GM18909 (cell line): ENCODE measurements around the gene AGBL1.

Experiments
- ATAC-seq: cut with Tn5 transposase; IDR thresholded peaks from one replicate; pipeline ENCODE4 v1.9.1; 2021; ENCODE audit warnings: mild to moderate bottlenecking; ENCODE audit not compliant: unreplicated experiment, poor library complexity

AGBL1 gene

DNA sequence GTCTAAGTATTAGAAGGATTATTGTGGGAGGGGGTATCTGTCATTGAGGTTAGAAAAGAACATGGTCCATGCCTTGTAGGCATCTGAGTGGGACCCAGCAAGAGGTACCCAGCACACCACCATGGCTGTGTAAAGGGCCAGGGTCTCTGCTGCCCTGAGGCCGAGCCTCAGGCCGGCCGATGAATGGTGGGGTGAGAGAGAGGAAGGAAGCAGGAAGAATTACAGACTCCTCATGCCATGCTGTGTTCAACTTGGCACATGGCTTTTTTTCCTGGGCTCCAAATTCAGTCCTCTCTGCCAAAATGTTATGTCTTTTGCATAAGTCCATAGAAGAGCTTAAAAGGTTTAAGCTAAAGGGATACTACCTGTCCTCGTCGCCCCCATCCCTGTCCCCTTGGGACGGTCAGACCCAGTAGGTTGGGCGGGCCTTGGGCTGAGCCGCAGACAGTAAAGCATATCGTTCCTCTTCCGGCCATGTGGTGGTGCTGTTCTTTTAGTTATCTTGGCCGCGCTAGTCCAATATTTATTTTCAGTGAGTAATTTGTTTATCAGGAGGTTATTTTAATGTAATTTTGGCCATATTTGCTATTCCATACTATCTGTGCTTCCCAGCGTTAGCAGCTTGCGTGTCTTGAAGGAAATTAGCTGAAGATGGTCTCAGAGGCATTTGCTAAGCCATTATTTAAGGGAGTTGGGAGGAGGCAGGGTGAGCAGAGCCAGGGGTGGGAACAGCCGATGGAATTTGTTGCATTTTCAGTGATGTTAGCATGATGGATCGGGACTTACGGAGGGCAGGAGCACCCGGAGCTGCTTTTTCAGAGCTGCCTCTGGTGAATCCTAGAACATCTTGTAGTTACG is 152.4 kb downstream of the AGBL1 start:
- peak; percentile 71 for ATAC-seq

DNA sequence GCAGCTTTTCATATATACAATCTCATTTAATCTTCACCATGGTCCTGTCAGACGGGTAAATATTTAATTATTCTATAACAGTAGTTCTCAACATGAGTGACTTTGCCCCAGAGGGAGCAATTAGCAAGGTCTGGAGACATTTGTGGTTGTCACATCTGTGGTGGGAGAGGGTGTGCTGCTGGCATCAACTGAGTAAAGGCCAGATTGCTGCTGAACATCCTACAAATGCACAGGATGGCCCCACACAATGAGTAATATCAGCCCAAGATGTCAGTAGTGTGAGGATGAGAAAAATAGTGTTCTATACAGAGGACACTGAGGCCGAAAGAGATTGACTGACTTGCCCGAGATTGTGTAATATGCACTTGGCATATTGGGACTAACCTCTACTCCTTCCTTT is 156.0 kb downstream of the AGBL1 start:
- ATAC-seq = no peak

DNA sequence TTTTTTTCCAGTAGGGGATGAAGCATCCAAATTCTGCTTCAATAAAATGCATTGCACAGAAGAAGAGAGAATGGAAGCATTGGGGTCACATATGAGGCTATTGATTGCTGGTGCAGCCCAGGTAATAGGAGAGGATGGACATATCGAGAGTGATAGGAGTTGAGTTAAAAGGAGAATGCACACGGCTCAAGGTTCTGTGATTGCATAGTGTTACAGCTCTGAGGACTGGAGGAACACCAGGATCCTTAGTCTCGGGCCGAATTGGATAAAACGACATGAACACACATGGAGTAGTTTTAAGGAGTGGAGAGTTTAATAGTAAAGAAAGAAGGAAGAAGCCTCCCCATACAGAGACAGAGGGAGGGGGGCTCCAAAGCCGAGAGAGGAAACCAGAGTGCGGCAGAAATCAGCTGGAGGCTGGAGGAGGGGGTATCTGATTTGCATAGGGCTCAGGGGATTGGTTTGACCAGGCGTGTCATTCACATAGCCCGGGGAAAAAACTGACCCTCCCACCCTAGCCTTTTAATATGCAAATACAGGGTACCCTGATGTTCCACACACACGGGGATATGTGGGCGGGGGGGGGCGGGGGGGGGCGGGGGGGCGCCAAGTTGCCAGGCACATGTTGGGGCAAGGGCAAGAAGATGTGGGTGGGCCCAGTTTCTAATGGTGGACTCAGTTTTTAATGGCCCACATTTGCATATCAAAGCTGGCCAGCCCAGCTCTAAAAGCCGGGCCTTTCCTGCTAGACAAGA is 156.9 kb downstream of the AGBL1 start:
- no peak for ATAC-seq

DNA sequence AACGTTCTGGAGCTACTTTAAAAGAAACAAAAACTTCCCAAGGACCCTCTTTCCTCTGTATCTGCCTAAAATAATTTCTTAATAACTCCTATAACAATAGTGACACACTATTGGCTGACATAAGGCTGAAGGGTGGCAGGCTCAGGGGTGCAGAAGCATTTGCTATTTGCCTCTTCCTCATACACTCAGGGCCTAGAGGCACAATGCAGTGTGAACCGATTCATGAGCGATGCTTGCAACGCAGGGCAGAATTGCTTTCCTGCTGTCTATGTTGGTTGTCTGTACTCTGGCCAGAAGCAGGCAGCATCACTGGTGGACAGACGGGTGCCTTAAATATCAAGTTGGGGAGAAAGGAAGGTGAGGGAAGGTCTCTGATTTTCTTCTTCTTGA is 157.4 kb downstream of the AGBL1 start:
- ATAC-seq = no peak

DNA sequence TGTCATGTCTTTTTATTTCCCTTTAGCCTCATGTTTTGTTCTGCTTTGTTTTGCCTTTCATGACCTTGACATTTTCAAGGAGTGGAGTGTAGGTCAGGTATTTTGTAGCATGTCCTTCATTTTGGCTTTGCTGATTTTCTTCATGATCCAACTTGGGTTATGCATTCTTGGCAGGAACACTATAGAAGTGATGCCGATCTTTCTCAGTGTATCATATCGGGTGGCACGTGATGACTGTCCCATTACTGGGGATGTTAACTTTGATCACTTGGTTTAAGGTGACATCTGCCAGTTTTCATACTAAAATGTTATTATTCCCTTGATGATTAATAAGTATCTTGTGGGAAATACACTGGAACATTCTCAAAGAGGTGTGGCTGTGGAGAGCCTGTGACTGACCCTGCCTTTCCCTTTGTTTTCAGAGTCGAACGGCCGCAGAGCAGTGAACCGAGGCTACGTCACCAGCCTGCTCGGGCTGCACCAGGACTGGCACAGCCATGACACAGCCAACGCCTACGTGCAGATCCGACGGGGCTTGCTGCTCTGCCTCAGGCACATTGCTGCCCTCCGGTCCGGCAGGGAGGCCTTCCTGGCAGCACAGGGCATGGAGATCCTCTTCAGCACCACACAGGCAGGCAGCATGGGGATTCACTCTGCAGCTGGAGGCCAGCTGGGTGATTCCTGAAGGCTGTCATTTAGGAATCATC is 167.7 kb downstream of the AGBL1 start:
- no peak for ATAC-seq

DNA sequence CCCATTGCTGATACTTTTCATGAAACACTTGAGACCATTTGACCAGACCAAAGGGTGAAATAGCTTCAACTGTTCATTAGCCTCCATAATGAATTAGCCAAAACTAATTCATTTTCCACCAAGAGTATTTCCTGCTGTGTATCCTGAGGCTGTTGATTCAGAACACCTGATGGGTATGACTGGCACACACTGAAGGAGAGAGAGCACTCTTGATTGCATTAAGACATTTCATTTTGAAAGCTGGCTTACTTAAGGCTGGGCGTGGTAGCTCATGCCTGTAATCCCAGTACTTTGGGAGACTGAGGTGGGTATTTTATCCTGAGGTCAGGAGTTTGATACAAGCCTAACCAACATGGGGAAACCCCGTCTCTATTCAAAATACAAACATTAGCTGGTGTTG is 175.6 kb downstream of the AGBL1 start:
- no peak for ATAC-seq

DNA sequence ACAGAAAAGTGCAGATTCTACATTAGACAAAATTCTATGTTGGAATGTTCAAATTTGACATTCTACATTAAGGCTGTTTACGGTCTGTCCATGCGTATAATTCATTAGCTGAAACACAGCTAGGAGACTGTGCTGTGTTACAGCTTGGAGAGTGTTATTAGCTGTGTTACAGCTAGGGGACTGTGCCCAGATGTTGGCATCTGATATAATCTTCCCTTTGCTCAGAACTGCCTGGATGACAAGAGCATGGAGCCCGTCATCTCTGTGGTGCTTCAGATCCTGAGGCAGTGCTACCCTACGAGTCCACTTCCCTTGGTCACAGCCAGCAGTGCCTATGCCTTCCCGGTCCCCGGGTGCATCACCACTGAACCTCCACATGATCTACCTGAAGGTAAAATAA is 177.0 kb downstream of the AGBL1 start:
- ATAC-seq = no peak

DNA sequence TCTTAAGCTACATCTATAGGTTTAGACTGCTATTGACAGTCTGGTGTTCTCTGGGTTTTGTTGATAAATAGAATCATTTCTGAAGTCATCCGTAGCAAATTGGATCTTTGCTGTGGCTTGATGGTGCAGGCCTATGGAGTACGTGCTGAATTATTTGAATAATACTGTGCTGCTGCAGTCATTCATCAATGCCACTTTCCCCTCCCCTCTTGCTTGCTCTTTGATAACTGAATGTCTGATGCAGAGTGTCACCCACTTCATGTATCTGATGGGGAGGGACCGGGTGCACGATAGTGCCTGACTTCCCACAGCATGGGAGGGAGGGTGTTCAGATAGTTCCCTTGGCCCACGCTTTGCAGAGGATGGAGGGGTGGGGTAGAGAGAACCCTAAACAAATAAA is 179.9 kb downstream of the AGBL1 start:
- ATAC-seq = no peak

DNA sequence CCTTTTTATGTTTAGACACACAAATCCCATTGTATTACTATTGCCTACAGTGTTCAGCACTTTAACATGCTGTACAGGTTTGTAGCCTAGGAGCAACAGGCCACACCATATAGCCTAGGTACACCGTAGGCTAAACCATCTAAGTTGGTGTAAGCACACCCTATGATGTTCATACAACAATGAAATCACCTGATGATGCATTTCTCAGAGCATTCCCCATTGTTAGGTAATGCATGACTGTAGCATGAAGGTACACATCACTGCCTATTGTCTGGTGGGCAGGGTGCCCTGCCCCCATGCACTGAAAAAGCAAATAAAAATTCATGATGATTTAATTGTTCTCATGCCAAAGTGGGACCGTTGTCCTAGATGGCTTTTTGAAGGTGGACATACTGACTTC is 183.6 kb downstream of the AGBL1 start:
- no peak for ATAC-seq

DNA sequence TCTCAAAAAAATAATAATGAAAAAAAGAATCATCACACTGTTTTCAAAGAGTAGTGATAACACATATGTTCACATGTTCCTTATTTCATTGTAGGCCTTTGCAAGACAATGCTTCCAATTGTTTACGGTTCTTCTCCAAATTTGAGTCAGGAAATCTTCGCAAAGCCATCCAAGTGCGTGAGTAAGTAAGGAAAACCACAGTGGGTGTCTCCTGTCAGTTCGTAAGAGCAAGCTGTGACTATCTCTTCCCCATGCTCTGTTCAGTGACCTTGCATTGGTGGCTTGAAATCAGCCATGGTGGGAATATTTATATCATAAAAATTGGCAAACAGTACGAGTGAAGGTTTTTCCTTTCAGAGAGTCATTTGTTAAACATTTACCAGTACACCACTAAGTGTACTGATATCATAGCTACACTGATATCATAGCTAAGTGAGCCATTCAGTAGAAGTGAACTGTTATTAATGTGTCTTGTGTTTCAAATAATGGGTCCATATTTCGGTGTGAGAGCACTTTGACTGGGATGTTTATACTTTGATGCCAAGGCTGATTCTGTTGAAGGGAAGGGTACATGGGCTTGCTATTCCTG is 187.3 kb downstream of the AGBL1 start:
- no peak for ATAC-seq

DNA sequence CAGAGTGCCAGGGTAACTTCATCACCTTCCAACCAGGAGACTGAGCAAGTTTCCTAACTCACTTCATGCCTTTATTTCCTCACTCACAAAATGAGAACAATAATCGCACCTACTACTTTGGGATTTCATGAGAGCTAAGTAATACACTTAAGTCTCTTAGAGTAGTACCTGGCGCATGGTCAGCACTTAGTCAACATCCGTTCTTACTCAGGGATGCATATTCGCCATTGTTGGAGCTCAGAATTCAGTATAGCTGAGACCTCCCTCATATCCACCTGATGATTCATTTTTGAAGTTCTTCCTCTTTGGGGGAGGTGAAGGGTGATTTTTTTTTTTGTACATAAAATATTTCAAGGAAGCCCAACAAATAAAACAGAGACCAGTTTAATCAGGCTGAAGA is 188.2 kb downstream of the AGBL1 start:
- no peak for ATAC-seq

DNA sequence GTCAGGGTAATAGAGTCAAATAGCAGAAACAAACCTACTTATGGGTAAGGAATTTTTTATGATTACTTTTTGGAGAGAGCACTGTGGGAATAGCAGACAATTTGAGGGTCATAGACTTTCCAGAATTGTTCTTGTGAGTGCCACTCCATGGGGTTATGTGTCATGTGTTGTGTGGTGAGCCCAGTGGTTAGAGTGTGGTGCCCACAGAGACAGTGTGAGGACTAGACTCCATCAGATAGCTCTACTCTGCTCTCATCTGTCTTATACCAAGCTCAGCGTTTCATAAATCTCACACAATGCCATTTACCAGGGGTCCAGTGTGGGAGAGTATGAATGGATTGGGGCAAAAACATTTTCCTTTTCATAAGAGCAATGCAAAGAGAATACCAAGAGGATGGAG is 188.9 kb downstream of the AGBL1 start:
- ATAC-seq = no peak

DNA sequence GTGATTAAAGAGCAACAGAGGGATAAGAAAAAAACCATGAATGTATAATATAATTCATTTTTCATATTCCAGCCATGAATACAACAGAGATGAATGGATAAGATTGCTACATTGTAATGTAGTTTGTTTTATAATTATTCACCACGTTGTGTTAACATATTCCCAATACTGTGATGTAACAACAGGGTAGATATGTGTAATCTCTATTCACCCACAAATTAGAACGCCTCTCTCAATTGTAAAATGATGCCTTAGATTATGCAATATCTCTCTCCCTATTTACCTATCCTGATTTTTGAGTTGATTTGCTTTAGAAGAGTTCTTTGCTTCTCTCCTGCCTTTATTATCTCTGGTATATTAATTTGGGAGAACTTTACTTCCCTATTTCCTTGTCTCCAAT is 193.6 kb downstream of the AGBL1 start:
- ATAC-seq = no peak

DNA sequence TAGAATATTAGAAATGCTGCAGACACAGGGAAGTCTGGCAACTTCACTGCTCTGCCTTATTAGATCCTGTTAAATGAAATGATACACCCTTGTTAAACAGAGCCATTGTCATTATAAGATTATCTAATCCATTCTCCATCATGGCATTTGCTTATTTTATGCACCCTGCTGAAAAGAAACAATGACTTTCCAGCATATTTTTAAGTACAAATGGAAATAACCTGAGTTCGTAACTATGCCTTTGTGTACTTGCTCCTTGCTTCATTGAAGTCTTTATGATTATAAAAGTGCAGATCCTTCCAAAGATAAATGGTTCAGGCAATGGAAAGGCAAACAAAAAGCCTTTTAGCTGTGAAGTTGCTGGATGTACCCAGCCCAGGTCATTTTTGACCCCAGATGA is 195.7 kb downstream of the AGBL1 start:
- no peak for ATAC-seq

DNA sequence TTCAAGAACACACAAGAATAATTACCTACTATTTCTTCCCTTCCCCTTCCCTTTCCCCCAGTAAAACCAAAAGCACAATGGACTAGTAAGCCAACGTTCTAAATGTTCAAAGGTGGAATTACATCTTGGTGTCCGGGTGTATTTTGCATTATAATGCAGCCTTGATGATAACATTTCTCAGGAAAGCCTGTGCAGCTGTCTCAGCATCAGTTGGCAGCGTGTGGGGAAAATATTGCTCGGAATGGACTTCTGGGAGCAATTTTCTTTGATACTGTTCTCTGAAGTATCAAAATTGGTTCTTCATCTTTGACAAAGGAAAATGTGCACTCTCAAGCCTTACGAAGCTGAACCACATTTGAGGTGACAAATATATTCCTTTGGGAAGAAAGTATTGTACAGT is 198.9 kb downstream of the AGBL1 start:
- ATAC-seq = no peak

DNA sequence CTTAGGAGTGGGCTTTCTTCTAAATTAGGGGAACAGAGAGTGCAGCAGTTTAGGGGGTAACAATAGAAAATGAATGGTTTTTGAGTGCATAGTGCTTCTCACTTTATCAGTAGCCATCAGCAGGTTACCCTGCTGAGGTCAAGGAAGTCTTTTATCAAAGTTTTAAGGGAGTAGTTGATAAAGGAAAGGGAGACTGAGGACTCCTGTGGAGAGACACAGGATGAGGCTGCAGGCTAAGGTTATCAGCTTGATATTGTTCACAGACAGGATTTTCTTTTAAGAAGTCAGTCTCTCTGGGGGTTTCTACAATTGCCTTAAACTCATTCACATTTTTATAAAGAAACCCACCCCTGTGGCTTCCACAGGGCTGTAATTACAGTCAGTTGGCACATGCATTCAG is 205.0 kb downstream of the AGBL1 start:
- no peak for ATAC-seq

DNA sequence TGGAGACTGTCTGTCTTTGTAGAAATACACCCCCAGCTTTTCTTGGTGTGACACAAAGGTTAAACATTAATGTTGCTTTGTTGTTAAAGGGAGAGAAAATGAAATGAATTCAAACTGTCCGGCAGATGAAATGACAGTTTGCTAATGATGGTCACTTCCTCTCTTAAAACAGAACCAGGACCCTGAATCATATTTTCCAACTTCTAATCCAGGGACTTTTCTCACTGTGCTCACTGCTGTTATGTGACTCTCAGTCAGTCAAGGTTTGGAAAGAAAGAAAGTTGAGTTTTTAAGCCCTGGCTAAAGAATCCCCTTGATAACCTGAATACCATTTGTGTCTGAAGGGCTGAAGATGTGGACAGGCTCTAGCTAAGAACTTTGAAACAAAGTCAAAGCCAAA is 215.8 kb downstream of the AGBL1 start:
- no peak for ATAC-seq

DNA sequence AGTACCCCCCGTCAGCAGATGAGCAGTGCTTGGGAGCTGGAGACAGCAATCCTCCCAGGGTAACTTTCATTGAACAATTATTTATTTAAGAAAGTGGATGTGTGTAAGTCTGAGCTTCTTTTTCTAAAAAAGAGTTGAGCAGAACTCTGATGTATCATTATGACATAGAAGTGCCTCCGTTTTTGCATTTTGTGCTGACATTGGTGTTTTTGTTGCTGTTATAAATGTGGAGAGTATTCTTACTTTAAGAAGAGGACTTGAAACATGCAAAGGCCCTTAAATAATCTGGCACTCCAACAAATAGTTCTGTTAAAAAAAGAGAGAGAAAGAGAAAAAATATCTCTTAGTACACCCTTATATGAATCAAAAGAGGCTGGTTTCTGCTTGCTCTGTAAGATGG is 217.1 kb downstream of the AGBL1 start:
- ATAC-seq = no peak

DNA sequence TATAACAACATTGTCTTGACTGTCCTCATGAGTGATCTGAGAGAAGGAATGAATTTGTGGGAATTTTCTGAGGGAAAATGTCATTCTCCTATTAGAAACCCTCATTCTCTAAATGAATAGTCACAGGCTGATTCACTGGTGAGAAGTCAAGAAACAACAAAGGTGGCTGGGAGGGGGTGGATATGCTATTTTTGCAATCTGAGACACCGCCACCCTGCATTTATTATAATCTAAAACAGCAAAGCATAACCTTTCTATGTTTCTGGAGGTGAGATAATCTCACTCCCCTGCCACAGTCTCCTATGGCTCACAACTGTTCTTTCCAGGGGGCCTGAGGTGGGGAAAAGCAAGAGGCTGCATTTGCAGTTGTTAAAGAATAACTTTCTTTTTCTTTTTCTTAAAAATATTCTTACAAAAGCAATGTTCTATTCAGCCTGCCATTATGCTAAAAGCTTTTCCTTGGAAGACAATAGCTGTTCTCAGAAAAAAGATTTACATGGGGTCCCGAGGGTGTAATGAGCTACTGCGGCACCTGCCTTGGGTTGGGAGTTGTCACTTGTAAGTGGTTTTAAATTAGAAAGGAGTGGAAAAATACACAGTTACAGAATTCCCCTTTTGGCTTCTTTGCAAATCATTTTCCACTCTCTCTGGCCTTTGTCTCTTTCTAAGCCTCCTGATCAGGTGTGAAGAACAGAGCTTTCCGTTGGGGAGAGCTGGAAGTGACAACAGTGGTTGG is 220.9 kb downstream of the AGBL1 start:
- no peak for ATAC-seq

DNA sequence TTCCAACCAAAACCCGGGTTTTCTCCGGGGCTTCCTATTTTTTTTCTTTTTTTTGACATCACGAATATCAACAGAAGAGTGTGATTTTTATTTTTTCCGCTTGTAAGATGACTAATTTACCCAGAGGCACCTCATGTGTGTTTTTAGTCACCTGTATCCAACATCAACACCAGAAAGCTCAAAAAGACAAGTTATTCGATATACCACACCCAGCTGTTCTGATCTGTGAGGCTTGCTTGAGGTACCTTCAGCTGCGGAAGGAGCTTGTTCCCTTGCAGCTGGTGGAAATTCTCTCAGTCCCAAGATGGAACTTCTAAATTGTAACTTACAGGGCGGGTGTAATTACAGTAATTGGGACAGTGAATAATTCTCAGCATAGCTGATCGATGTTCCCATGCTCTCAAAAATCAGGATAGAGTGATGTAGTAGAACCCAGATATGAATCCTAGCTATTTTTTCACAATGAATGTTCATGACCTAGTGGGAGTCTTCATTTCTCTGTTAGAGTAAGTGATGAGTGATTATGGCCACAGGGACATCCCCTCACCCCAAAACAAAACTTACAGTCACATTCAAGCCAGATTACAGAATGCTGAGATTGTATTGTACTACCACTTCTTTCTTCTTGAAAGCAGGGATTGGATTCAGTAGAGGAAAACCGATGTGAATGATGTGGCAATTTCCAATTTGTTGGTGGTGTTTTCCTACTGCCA is 232.1 kb downstream of the AGBL1 start:
- ATAC-seq = no peak
